IMR-90 (cell line): ENCODE measurements around the gene CYB5R3. TPM values are rescaled to one million over a fixed set of nuclear protein-coding genes. Genes with fewer than 3 reads are reported as not detected.

Source experiments
- ATAC-seq: fragments of 200-7000 bp; cut with Tn5 transposase; 2 replicates; pipeline ENCODE4 v1.9.1; 2020; ENCODE audit warnings: low read depth, mild to moderate bottlenecking, moderate library complexity
- BruUV-seq: library from RNA; stranded (reverse); fragments of 400-500 nt; replicated peaks from 2 replicates; lab custom pipeline; 2021; lab: Mats Ljungman, UMichigan
- CTCF ChIA-PET: fragments of 300-600 bp; formaldehyde crosslinking; extraction: SDS; loops from one replicate; lab custom pipeline; 2021; ENCODE audit warnings: antibody characterized with exemption; lab: Yijun Ruan, JAX
- POLR2A ChIA-PET: fragments of 300-600 bp; sonication (Branson Sonifier 250); formaldehyde crosslinking; loops from one replicate; lab custom pipeline; 2022; ENCODE audit warnings: antibody characterized with exemption; ENCODE audit not compliant: unreplicated experiment; lab: Charles Lee
- DNase-seq: peaks from one replicate; pipeline ENCODE4 v3.0.0; 2013
- H2AFZ ChIP-seq: replicated peaks from 2 replicates; pipeline ENCODE3; 2013; ENCODE audit warnings: low read length, mild to moderate bottlenecking; ENCODE audit not compliant: poor library complexity
- H2AK5ac ChIP-seq: 2 replicates; pipeline ENCODE4 v1.6.1; 2013; ENCODE audit warnings: low read depth, low read length, inconsistent platforms
- H2AK9ac ChIP-seq: replicated peaks from 2 replicates; pipeline ENCODE3; 2013; ENCODE audit warnings: mild to moderate bottlenecking, low read depth, low read length, moderate library complexity; ENCODE audit not compliant: poor library complexity
- H2BK120ac ChIP-seq: 2 replicates; pipeline ENCODE4 v1.6.1; 2013; ENCODE audit warnings: low read depth, low read length, inconsistent platforms
- H2BK15ac ChIP-seq: 3 replicates; pipeline ENCODE4 v1.6.1; 2013; ENCODE audit warnings: low read depth, low read length, inconsistent platforms
- H2BK20ac ChIP-seq: 2 replicates; pipeline ENCODE4 v1.6.1; 2013; ENCODE audit warnings: low read depth, mild to moderate bottlenecking, inconsistent platforms, low read length, moderate library complexity
- H2BK5ac ChIP-seq: 2 replicates; pipeline ENCODE4 v1.6.1; 2013; ENCODE audit warnings: mild to moderate bottlenecking, low read depth, low read length, inconsistent platforms; ENCODE audit not compliant: poor library complexity, severe bottlenecking
- H3K14ac ChIP-seq: replicated peaks from 2 replicates; pipeline ENCODE4 v1.6.1; 2013; ENCODE audit warnings: low read depth, low read length, inconsistent platforms
- H3K18ac ChIP-seq: 2 replicates; pipeline ENCODE4 v1.6.1; 2013; ENCODE audit warnings: low read depth, low read length, control low read depth
- H3K23ac ChIP-seq: 2 replicates; pipeline ENCODE4 v1.6.1; 2013; ENCODE audit warnings: low read depth, low read length, inconsistent platforms
- H3K27ac ChIP-seq: 2 replicates; pipeline ENCODE4 v1.5.1; 2013; ENCODE audit warnings: mild to moderate bottlenecking, control low read depth, low read length; ENCODE audit not compliant: insufficient read depth
- H3K27me3 ChIP-seq: 2 replicates; pipeline ENCODE4 v1.6.1; 2013; ENCODE audit warnings: low read length; ENCODE audit not compliant: control insufficient read depth, insufficient read depth
- H3K36me3 ChIP-seq: 2 replicates; pipeline ENCODE4 v1.6.1; 2013; ENCODE audit warnings: low read length, mixed read lengths; ENCODE audit not compliant: control insufficient read depth, insufficient read depth
- H3K4ac ChIP-seq: 2 replicates; pipeline ENCODE4 v1.6.1; 2013; ENCODE audit warnings: low read depth, low read length, inconsistent platforms
- H3K4me1 ChIP-seq: 2 replicates; pipeline ENCODE4 v1.6.1; 2013; ENCODE audit warnings: low read length, mixed read lengths; ENCODE audit not compliant: control insufficient read depth, insufficient read depth
- H3K4me2 ChIP-seq: 2 replicates; pipeline ENCODE4 v1.6.1; 2013; ENCODE audit warnings: low read depth, mild to moderate bottlenecking, control low read depth, low read length, moderate library complexity
- H3K4me3 ChIP-seq: 2 replicates; pipeline ENCODE4 v1.5.1; 2013; ENCODE audit warnings: low read depth, mild to moderate bottlenecking, control low read depth, low read length, moderate library complexity; ENCODE audit not compliant: insufficient read depth
- H3K56ac ChIP-seq: 2 replicates; pipeline ENCODE4 v1.6.1; 2013; ENCODE audit warnings: low read length, inconsistent platforms; ENCODE audit not compliant: insufficient read depth; ENCODE audit errors: extremely low read depth
- H3K79me1 ChIP-seq, 2 experiments: 2 replicates each; pipeline ENCODE4 v1.6.1; 2013; ENCODE audit warnings: low read length in 2 of 2, inconsistent platforms in 1 of 2, low read depth in 1 of 2
- H3K9ac ChIP-seq: 2 replicates; pipeline ENCODE4 v1.6.1; 2013; ENCODE audit warnings: low read depth, low read length, control low read depth
- H3K9me1 ChIP-seq: 2 replicates; pipeline ENCODE4 v1.6.1; 2013; ENCODE audit warnings: low read length, inconsistent platforms; ENCODE audit not compliant: insufficient read depth
- H3K9me3 ChIP-seq: 2 replicates; pipeline ENCODE4 v1.6.1; 2013; ENCODE audit warnings: low read length; ENCODE audit not compliant: control insufficient read depth, insufficient read depth
- H4K20me1 ChIP-seq: 2 replicates; pipeline ENCODE4 v1.6.1; 2013; ENCODE audit warnings: low read length, inconsistent platforms; ENCODE audit not compliant: insufficient read depth
- H4K5ac ChIP-seq: 2 replicates; pipeline ENCODE4 v1.6.1; 2013; ENCODE audit warnings: mild to moderate bottlenecking, low read depth, low read length, control low read depth
- H4K8ac ChIP-seq, 2 experiments: 2 replicates each; pipeline ENCODE4 v1.6.1; 2013; ENCODE audit warnings: low read depth in 2 of 2, low read length in 2 of 2, control low read depth in 1 of 2, inconsistent platforms in 1 of 2
- H4K91ac ChIP-seq: 2 replicates; pipeline ENCODE4 v1.6.1; 2013; ENCODE audit warnings: low read depth, low read length, inconsistent platforms; ENCODE audit not compliant: insufficient read depth
- CEBPB ChIP-seq: IDR thresholded peaks from 2 replicates; pipeline ENCODE4 v1.6.1; 2012; ENCODE audit warnings: low read depth, low read length, improper control_type of control experiment
- MAFK ChIP-seq: IDR thresholded peaks from 2 replicates; pipeline ENCODE4 v1.6.1; 2012; ENCODE audit warnings: low read depth, low read length, improper control_type of control experiment
- POLR2A ChIP-seq: IDR thresholded peaks from 2 replicates; pipeline ENCODE4 v1.6.1; 2012; ENCODE audit warnings: mild to moderate bottlenecking, low read depth, low read length
- RAD21 ChIP-seq: IDR thresholded peaks from 2 replicates; pipeline ENCODE4 v1.6.1; 2012; ENCODE audit warnings: low read length, improper control_type of control experiment
- SMC3 ChIP-seq: fragments of 150-350 bp; IDR thresholded peaks from 2 replicates; pipeline ENCODE4 v1.6.1; 2016; ENCODE audit warnings: low read depth, mild to moderate bottlenecking, antibody characterized with exemption, low read length, moderate library complexity
- USF2 ChIP-seq: fragments of 150-350 bp; IDR thresholded peaks from 2 replicates; pipeline ENCODE4 v1.6.1; 2017; ENCODE audit warnings: mild to moderate bottlenecking, antibody characterized with exemption, low read length, low read depth
- WGBS, 2 experiments: methylation state at CpG; one replicate each; pipeline versions ENCODE4 v1.1.5 to v1.1.7; 2013; ENCODE audit warnings: missing lambda C conversion rate in 2 of 2; ENCODE audit not compliant: insufficient read length in 1 of 2; ENCODE audit errors: extremely low coverage in 2 of 2; 5-methylcytosine and 5-hydroxymethylcytosine counted together
- dilution Hi-C: fragments of 300-500 bp; cut with HindIII; formaldehyde crosslinking; loops from one replicate; pipeline ENCODE4 v1.14.3; 2018; ENCODE audit warnings: low sequenced_read_pairs; ENCODE audit not compliant: unreplicated experiment
- in situ Hi-C: fragments of 300-500 bp; cut with MboI; formaldehyde crosslinking; loops from 3 replicates; pipeline ENCODE4 v1.14.3; 2019; ENCODE audit warnings: low sequenced_read_pairs, inconsistent platforms, mixed read lengths
- intact Hi-C: fragments of 100-400 bp; cut with micrococcal nuclease; formaldehyde crosslinking; loops from 2 replicates; pipeline ENCODE4 v1.10.0; 2022
- polyA plus RNA-seq, 3 experiments: library from polyadenylated mRNA; depleted of rRNA; stranded (reverse); fragments of >200 nt; gene quantifications; 2 replicates each; pipeline ENCODE4 v1.2.3, GENCODE V29; 2012; ENCODE audit warnings: low replicate concordance in 1 of 3
- total RNA-seq: library from RNA; depleted of rRNA; stranded (reverse); fragments of >200 nt; gene quantifications from 2 replicates; pipeline ENCODE4 v1.2.3, GENCODE V29; 2012
- TF ChIP-seq, protein P1 (sequence below): conservative IDR thresholded peaks from 2 replicates; pipeline ENCODE4 v1.5.1; 2012; ENCODE audit warnings: mild to moderate bottlenecking, low read depth, low read length, improper control_type of control experiment

Gene CYB5R3
- total and polyA plus RNA-seq, 2 of the 4 experiments (the other 2 are of a cell fraction): 44.1 to 362 TPM

DNA sequence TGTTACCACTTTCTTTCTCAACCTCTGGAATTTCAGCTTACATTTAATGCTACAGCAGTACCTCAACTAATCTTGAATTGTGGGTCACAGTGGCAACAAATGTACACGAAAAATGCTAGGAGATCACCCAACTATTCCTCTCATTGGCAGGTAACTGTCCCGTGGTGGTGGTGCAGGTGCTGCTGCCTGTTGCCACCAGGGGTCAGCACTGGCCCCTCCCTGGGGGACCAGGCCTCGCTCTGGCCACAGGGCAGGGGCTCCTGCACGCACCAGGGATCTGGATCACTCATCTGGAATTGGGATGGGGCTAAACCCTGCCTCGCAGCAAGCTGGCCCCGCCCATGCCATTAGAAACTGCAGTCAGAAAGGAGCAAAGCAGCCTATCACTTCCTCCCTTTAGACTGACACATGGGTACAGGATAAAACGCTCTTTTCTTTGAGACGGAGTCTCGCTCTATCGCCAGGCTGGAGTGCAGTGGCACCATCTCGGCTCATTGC lies 27.6 kb downstream of the CYB5R3 start:
- no CpG with 5 or more reads among the region's 11 CpGs for WGBS, 2 experiments
- no peak overlapping the region for H2BK15ac ChIP-seq
- H2AK9ac ChIP-seq: peak overlapping the region; percentile 87
- peaks cover 35% of the 10 kb centered on the region for H3K36me3 ChIP-seq
- no peak overlapping the region for H3K4me2 ChIP-seq
- H3K27ac ChIP-seq: no peak overlapping the region
- H2BK20ac ChIP-seq: no peak overlapping the region; the same call in 1 of the 2 replicates
- no peak overlapping the region for H4K91ac ChIP-seq
- peaks cover 9% of the 10 kb centered on the region for H3K4me1 ChIP-seq
- no peak overlapping the region for H3K4me3 ChIP-seq
- no peak overlapping the region for H3K18ac ChIP-seq
- peak; percentile 82 for ATAC-seq
- POLR2A ChIA-PET: no interaction called here
- no peaks in the 10 kb centered on the region for H3K27me3 ChIP-seq
- BruUV-seq: no TSS peak
- no peak overlapping the region for H4K5ac ChIP-seq
- no peaks in the 10 kb centered on the region for H3K9me3 ChIP-seq
- in situ Hi-C loops (no loop called here), intact Hi-C loops (loop anchor here (1.0 kb wide), 1 partner anchor 199 kb away; no protein-coding TSS in a partner anchor), dilution Hi-C loops (no loop called here)
- H2AFZ ChIP-seq: peak overlapping the region; percentile 73
- H2BK5ac ChIP-seq: no peak overlapping the region
- H3K14ac ChIP-seq: no peak overlapping the region
- H2AK5ac ChIP-seq: no peak overlapping the region
- no peak overlapping the region for H3K9ac ChIP-seq
- H4K8ac ChIP-seq: peak overlapping the region in 1 of 2 experiments; percentile 39; a peak in 1 of 4 replicates
- no peak overlapping the region for H3K23ac ChIP-seq
- no peak overlapping the region for H3K56ac ChIP-seq
- no peak for TF ChIP-seq CEBPB
- TF ChIP-seq, protein P1, sequence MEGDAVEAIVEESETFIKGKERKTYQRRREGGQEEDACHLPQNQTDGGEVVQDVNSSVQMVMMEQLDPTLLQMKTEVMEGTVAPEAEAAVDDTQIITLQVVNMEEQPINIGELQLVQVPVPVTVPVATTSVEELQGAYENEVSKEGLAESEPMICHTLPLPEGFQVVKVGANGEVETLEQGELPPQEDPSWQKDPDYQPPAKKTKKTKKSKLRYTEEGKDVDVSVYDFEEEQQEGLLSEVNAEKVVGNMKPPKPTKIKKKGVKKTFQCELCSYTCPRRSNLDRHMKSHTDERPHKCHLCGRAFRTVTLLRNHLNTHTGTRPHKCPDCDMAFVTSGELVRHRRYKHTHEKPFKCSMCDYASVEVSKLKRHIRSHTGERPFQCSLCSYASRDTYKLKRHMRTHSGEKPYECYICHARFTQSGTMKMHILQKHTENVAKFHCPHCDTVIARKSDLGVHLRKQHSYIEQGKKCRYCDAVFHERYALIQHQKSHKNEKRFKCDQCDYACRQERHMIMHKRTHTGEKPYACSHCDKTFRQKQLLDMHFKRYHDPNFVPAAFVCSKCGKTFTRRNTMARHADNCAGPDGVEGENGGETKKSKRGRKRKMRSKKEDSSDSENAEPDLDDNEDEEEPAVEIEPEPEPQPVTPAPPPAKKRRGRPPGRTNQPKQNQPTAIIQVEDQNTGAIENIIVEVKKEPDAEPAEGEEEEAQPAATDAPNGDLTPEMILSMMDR: peak; percentile 82
- no peak for TF ChIP-seq POLR2A
- peak; percentile 71 for TF ChIP-seq SMC3
- TF ChIP-seq RAD21: peak; percentile 79
- TF ChIP-seq MAFK: no peak
- TF ChIP-seq USF2: peak; percentile 69; the same call in 1 of the 2 replicates
- peaks cover 22% of the 10 kb centered on the region for H4K20me1 ChIP-seq
- CTCF ChIA-PET: interaction anchor here (0.9 to 1.4 kb wide), 3 partner anchors 14 to 199 kb away, joined by 3 to 8 read pairs (median 4); no protein-coding TSS in a partner anchor
- peaks cover 18% of the 10 kb centered on the region; the same call in 1 of the 2 replicates for H3K9me1 ChIP-seq
- no peak overlapping the region for H3K4ac ChIP-seq
- peak; percentile 61 for DNase-seq
- H3K79me1 ChIP-seq: peaks cover 0 to 32% of the 10 kb centered on the region in 2 experiments; a peak in 3 of 4 replicates
- H2BK120ac ChIP-seq: no peak overlapping the region
